H9 (cell line): ENCODE measurements around the gene MYO1F. TPM values are rescaled to one million over a fixed set of nuclear protein-coding genes. Genes with fewer than 3 reads are reported as not detected.

Experiments
- DNase-seq: peaks from one replicate; pipeline ENCODE4 v3.0.0-alpha.2; 2017
- H2AFZ ChIP-seq: one replicate; pipeline ENCODE4 v1.6.1; 2013; ENCODE audit warnings: mild to moderate bottlenecking, low read length, control low read depth, moderate library complexity
- H2AK5ac ChIP-seq: 2 replicates; pipeline ENCODE4 v1.6.1; 2013; ENCODE audit warnings: low read length, control low read depth, mixed read lengths; ENCODE audit not compliant: insufficient read length
- H2BK120ac ChIP-seq: one replicate; pipeline ENCODE4 v1.6.1; 2013; ENCODE audit warnings: low read depth, mild to moderate bottlenecking, low read length, control low read depth, inconsistent platforms; ENCODE audit not compliant: poor library complexity, severe bottlenecking
- H2BK12ac ChIP-seq: 2 replicates; pipeline ENCODE4 v1.6.1; 2013; ENCODE audit warnings: low read length, control low read depth, mixed read lengths, low read depth; ENCODE audit not compliant: insufficient read length
- H2BK15ac ChIP-seq: 2 replicates; pipeline ENCODE4 v1.6.1; 2013; ENCODE audit warnings: low read depth, low read length, control low read depth
- H2BK20ac ChIP-seq: one replicate; pipeline ENCODE4 v1.6.1; 2013; ENCODE audit warnings: low read depth, mild to moderate bottlenecking, low read length, control low read depth, inconsistent platforms; ENCODE audit not compliant: poor library complexity, severe bottlenecking
- H2BK5ac ChIP-seq: 2 replicates; pipeline ENCODE4 v1.6.1; 2013; ENCODE audit warnings: low read length, control low read depth, mixed read lengths; ENCODE audit not compliant: insufficient read length
- H3K14ac ChIP-seq: 2 replicates; pipeline ENCODE4 v1.6.1; 2013; ENCODE audit warnings: low read length, control low read depth; ENCODE audit not compliant: insufficient read depth
- H3K18ac ChIP-seq: 2 replicates; pipeline ENCODE4 v1.6.1; 2013; ENCODE audit warnings: low read depth, mild to moderate bottlenecking, mixed read lengths, low read length, control low read depth; ENCODE audit not compliant: insufficient read length
- H3K23ac ChIP-seq: 2 replicates; pipeline ENCODE4 v1.6.1; 2013; ENCODE audit warnings: low read length, control low read depth, mixed read lengths, low read depth; ENCODE audit not compliant: insufficient read length
- H3K23me2 ChIP-seq: 2 replicates; pipeline ENCODE4 v1.6.1; 2013; ENCODE audit warnings: low read depth, mild to moderate bottlenecking, mixed read lengths, low read length, control low read depth; ENCODE audit not compliant: insufficient read length, poor library complexity, severe bottlenecking
- H3K27ac ChIP-seq: 2 replicates; pipeline ENCODE4 v1.5.1; 2013; ENCODE audit warnings: low read length, control low read depth, mixed read lengths, low read depth; ENCODE audit not compliant: insufficient read length
- H3K27me3 ChIP-seq: 2 replicates; pipeline ENCODE4 v1.6.1; 2013; ENCODE audit warnings: low read length, control low read depth, inconsistent platforms; ENCODE audit not compliant: insufficient read depth
- H3K4ac ChIP-seq: 2 replicates; pipeline ENCODE4 v1.6.1; 2013; ENCODE audit warnings: low read depth, mild to moderate bottlenecking, control low read depth, inconsistent platforms, low read length, moderate library complexity
- H3K4me1 ChIP-seq: 2 replicates; pipeline ENCODE4 v1.6.1; 2013; ENCODE audit warnings: low read length, control low read depth, inconsistent platforms; ENCODE audit not compliant: insufficient read depth
- H3K4me2 ChIP-seq: 2 replicates; pipeline ENCODE4 v1.6.1; 2013; ENCODE audit warnings: low read length, control low read depth, mixed read lengths; ENCODE audit not compliant: insufficient read length, insufficient read depth
- H3K56ac ChIP-seq: 2 replicates; pipeline ENCODE4 v1.6.1; 2013; ENCODE audit warnings: low read depth, mild to moderate bottlenecking, mixed read lengths, low read length, control low read depth; ENCODE audit not compliant: insufficient read length
- H3K79me1 ChIP-seq: 2 replicates; pipeline ENCODE4 v1.6.1; 2013; ENCODE audit warnings: low read depth, mild to moderate bottlenecking, moderate library complexity, low read length, control low read depth, inconsistent platforms; ENCODE audit not compliant: insufficient read depth, poor library complexity, severe bottlenecking
- H3K79me2 ChIP-seq: 2 replicates; pipeline ENCODE4 v1.6.1; 2013; ENCODE audit warnings: low read length, control low read depth, inconsistent platforms; ENCODE audit not compliant: insufficient read depth
- H3K9ac ChIP-seq: 2 replicates; pipeline ENCODE4 v1.6.1; 2013; ENCODE audit warnings: low read length, control low read depth, mixed read lengths; ENCODE audit not compliant: insufficient read length; ENCODE audit errors: extremely low read depth
- H3K9me3 ChIP-seq: one replicate; pipeline ENCODE4 v1.6.1; 2013; ENCODE audit warnings: low read depth, low read length, inconsistent platforms; ENCODE audit not compliant: control insufficient read depth
- H3T11ph ChIP-seq: one replicate; pipeline ENCODE4 v1.6.1; 2013; ENCODE audit warnings: mild to moderate bottlenecking, low read length, control low read depth, inconsistent platforms
- H4K20me1 ChIP-seq: one replicate; pipeline ENCODE4 v1.6.1; 2013; ENCODE audit not compliant: control insufficient read depth, insufficient read length, insufficient read depth
- H4K5ac ChIP-seq: 2 replicates; pipeline ENCODE4 v1.6.1; 2013; ENCODE audit warnings: low read depth, mild to moderate bottlenecking, mixed read lengths, low read length, control low read depth; ENCODE audit not compliant: insufficient read length
- H4K8ac ChIP-seq: replicated peaks from 2 replicates; pipeline ENCODE4 v1.6.1; 2013; ENCODE audit warnings: low read length, control low read depth, mixed read lengths, low read depth; ENCODE audit not compliant: insufficient read length
- H4K91ac ChIP-seq: 2 replicates; pipeline ENCODE4 v1.6.1; 2013; ENCODE audit warnings: low read depth, mild to moderate bottlenecking, moderate library complexity, mixed read lengths, low read length, control low read depth; ENCODE audit not compliant: insufficient read length
- H3K27ac Mint-ChIP-seq, 3 experiments: 2 replicates in 2 of 3; 3 replicates in 1 of 3; pipeline ENCODE4 v1.8.0; 2020 to 2021; ENCODE audit warnings: mixed read lengths in 3 of 3, mild to moderate bottlenecking in 1 of 3, moderate library complexity in 1 of 3
- H3K27me3 Mint-ChIP-seq: 2 replicates; pipeline ENCODE4 v1.8.0; 2021; ENCODE audit warnings: low read depth, mild to moderate bottlenecking, moderate library complexity, mixed read lengths
- H3K36me3 Mint-ChIP-seq, 3 experiments: 2 replicates in 2 of 3; 3 replicates in 1 of 3; pipeline ENCODE4 v1.8.0; 2020 to 2021; ENCODE audit warnings: low read depth in 3 of 3, mixed read lengths in 3 of 3; ENCODE audit not compliant: insufficient read depth in 1 of 3
- H3K4me1 Mint-ChIP-seq, 2 experiments: 2 replicates each; pipeline ENCODE4 v1.8.0; 2020; ENCODE audit warnings: mixed read lengths in 2 of 2
- H3K4me3 Mint-ChIP-seq, 2 experiments: 2 replicates in 1 of 2; 3 replicates in 1 of 2; pipeline ENCODE4 v1.8.0; 2020 to 2021; ENCODE audit warnings: mild to moderate bottlenecking in 2 of 2, mixed read lengths in 2 of 2, moderate library complexity in 1 of 2
- H3K9me3 Mint-ChIP-seq, 2 experiments: 2 replicates in 1 of 2; 3 replicates in 1 of 2; pipeline ENCODE4 v1.8.0; 2020; ENCODE audit warnings: mild to moderate bottlenecking in 2 of 2, mixed read lengths in 2 of 2, moderate library complexity in 1 of 2
- CTCF ChIP-seq: fragments of 200-600 bp; sonication (generic); conservative IDR thresholded peaks from 3 replicates; pipeline ENCODE4 v1.8.0; 2021; ENCODE audit warnings: antibody characterized with exemption, mild to moderate bottlenecking
- WGBS: extraction: QIAGEN DNeasy Blood & Tissue Kit; methylation state at CpG from one replicate; pipeline ENCODE4 v1.1.7; 2013; ENCODE audit warnings: missing lambda C conversion rate, low lambda C conversion rate, mixed read lengths; ENCODE audit not compliant: insufficient read length; ENCODE audit errors: extremely low coverage; 5-methylcytosine and 5-hydroxymethylcytosine counted together
- total RNA-seq: library from RNA; stranded (reverse); gene quantifications from 2 replicates; pipeline ENCODE4 v1.2.1, GENCODE V29; 2021

MYO1F gene
- total RNA-seq, 1 experiment from 2014 or later = 1.0 TPM

DNA sequence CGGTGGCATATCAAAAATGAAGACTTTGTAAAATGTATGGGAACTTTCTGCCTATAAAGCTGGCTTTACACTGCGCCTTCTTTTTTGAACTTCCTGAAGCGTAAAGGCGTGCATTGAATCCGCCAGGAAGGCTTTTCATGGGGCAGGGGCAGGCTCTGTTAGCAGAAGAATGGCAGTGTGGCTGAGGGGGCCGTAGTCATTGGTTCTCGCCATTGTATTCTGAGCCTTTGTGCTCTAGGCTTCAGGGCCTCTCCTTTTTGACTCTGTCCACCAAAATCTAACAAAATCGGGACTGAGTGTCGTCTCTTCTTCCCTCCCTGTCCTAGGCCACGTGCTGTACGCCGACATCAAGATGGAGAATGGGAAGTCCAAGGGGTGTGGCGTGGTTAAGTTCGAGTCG, 88.9 kb downstream of the MYO1F start:
- Histone ChIP-seq H4K20me1 (no peaks in the 10 kb centered on the region), H2BK12ac (no peak overlapping the region), H3K79me1 (no peaks in the 10 kb centered on the region), H4K91ac (no peak overlapping the region), H3K14ac (no peak overlapping the region), H2BK5ac (no peak overlapping the region), H3K79me2 (no peaks in the 10 kb centered on the region), H3K27ac (no peak overlapping the region), H3K9me3 (no peaks in the 10 kb centered on the region), H4K8ac (no peak overlapping the region), H3K18ac (no peak overlapping the region), H3K4me1 (no peaks in the 10 kb centered on the region), H2BK20ac (no peak overlapping the region), H3K23me2 (no peaks in the 10 kb centered on the region), H3K27me3 (no peaks in the 10 kb centered on the region), H2BK120ac (no peak overlapping the region), H3K9ac (no peak overlapping the region), H3K4ac (no peak overlapping the region), H2AK5ac (no peak overlapping the region), H2AFZ (no peak overlapping the region), H3K56ac (no peak overlapping the region), H3K4me2 (no peak overlapping the region), H2BK15ac (no peak overlapping the region), H3T11ph (no peak overlapping the region), H3K23ac (no peak overlapping the region), H4K5ac (no peak overlapping the region)
- Mint-ChIP-seq H3K36me3 (peaks cover 34 to 61% (median 61%) of the 10 kb centered on the region in 3 experiments), H3K4me3 (no peak overlapping the region; a peak in 1 of 5 replicates), H3K27ac (peak overlapping the region in 2 of 3 experiments; percentile 46 to 95; a peak in 3 of 7 replicates), H3K27me3 (no peaks in the 10 kb centered on the region; the same call in 1 of the 2 replicates), H3K4me1 (peaks cover 5 to 13% of the 10 kb centered on the region in 2 experiments), H3K9me3 (no peaks in the 10 kb centered on the region)
- WGBS = no CpG with 5 or more reads among the region's 15 CpGs
- no peak for TF ChIP-seq CTCF
- DNase-seq = no peak
